Esophagus muscularis mucosa (tissue), 4 donors: ENCODE data around the gene NEK9.

Experiments used
- EP300 ChIP-seq: sonication (generic); formaldehyde crosslinking; IDR thresholded peaks from one replicate; pipeline ENCODE4 v1.6.1; 2017; ENCODE audit warnings: antibody characterized with exemption
- POLR2A ChIP-seq: fragments of 450-650 bp; IDR thresholded peaks from one replicate; pipeline ENCODE4 v1.6.1; 2017; ENCODE audit warnings: antibody characterized with exemption, moderate library complexity, mild to moderate bottlenecking, low read depth
- POLR2AphosphoS5 ChIP-seq, 2 donors: sonication (generic); formaldehyde crosslinking; IDR thresholded peaks; one replicate each; pipeline ENCODE4 v1.6.1; 2017; ENCODE audit warnings: antibody characterized with exemption in 2 of 2
- TF ChIP-seq, protein P1 (sequence below), 3 experiments: fragments of 200-600 bp in 2 of 3; fragments of 450-650 bp in 1 of 3; sonication (generic) in 2 of 3; IDR thresholded peaks; one replicate each; pipeline ENCODE4 v1.5.1; 2017 to 2019; ENCODE audit warnings: antibody characterized with exemption in 3 of 3, mild to moderate bottlenecking in 2 of 3, moderate library complexity in 1 of 3

DNA sequence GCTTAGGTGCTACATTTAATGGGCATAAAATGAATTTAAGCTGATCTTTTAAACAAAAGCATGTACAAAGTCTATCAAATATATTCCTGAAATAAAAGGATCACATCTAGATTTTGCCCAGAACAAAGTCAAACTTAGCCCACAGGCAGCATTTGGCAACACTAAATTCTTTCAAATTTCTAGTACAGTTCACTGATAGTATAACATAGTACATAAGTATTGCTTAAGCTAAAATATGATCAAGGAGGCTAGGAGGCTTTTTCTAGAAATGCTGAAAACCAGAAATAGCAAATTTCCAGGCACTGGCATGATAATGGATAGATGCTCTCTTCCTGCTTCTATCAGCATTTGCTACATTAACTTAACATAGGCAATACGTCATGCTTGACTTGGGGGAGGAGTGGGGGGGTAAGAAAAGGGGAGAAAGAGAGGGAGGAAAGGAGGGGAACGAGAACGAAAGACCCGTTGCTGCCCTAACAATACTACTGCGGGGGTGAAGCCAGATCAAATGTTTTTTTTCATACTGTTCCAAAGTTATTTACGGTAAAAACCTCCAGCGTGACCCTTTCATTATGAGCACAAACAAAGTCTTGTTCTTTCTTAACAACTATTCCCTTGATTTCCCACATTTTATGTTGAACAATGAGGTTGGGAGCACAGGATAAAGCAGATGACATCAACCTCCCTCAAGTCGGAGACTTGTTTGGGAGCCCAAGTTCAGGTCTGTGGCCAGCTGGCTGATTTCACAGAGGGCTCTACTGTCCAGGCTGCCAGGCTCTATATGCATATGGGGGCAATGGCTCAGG, 38.9 kb upstream of the NEK9 start:
- TF ChIP-seq POLR2AphosphoS5 (IDR thresholded peaks at IDR 0.05) (no peak), POLR2A (no peak), EP300 (no peak)
- TF ChIP-seq, protein P1, sequence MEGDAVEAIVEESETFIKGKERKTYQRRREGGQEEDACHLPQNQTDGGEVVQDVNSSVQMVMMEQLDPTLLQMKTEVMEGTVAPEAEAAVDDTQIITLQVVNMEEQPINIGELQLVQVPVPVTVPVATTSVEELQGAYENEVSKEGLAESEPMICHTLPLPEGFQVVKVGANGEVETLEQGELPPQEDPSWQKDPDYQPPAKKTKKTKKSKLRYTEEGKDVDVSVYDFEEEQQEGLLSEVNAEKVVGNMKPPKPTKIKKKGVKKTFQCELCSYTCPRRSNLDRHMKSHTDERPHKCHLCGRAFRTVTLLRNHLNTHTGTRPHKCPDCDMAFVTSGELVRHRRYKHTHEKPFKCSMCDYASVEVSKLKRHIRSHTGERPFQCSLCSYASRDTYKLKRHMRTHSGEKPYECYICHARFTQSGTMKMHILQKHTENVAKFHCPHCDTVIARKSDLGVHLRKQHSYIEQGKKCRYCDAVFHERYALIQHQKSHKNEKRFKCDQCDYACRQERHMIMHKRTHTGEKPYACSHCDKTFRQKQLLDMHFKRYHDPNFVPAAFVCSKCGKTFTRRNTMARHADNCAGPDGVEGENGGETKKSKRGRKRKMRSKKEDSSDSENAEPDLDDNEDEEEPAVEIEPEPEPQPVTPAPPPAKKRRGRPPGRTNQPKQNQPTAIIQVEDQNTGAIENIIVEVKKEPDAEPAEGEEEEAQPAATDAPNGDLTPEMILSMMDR (IDR thresholded peaks at IDR 0.05): no peak
